CD8-positive, alpha-beta memory T cell (primary cell): Measurements from ENCODE around the gene PYGB. TPM values are rescaled to one million over a fixed set of nuclear protein-coding genes. Genes with fewer than 3 reads are reported as not detected.

Experiments
- CTCF ChIA-PET: fragments of 350-600 bp; sonication (Branson Sonifier 250); formaldehyde crosslinking; loops from one replicate; lab custom pipeline; 2021; ENCODE audit warnings: antibody characterized with exemption; lab: Charles Lee
- POLR2A ChIA-PET: fragments of 350-600 bp; sonication (Branson Sonifier 250); formaldehyde crosslinking; loops from one replicate; lab custom pipeline; 2021; ENCODE audit warnings: antibody characterized with exemption; lab: Charles Lee
- DNase-seq, 5 donors: peaks; one replicate each; pipeline versions ENCODE4 v3.0.0 to v3.0.0-alpha.2; 2020 to 2022; ENCODE audit warnings: mixed read lengths in 1 of 5
- H3K27ac ChIP-seq: one replicate; pipeline ENCODE4 v1.7.0; 2013; ENCODE audit warnings: low read depth, mild to moderate bottlenecking, low read length, moderate library complexity
- H3K27me3 ChIP-seq: 2 replicates; pipeline ENCODE4 v1.7.0; 2013; ENCODE audit warnings: low read length, mild to moderate bottlenecking; ENCODE audit not compliant: insufficient read depth, poor library complexity, severe bottlenecking
- H3K36me3 ChIP-seq: 2 replicates; pipeline ENCODE4 v1.7.0; 2013; ENCODE audit warnings: mild to moderate bottlenecking, low read length, moderate library complexity; ENCODE audit not compliant: insufficient read depth
- H3K4me1 ChIP-seq: 2 replicates; pipeline ENCODE4 v1.7.0; 2013; ENCODE audit warnings: mild to moderate bottlenecking, low read length, moderate library complexity; ENCODE audit not compliant: insufficient read depth
- H3K4me3 ChIP-seq: 2 replicates; pipeline ENCODE4 v1.7.0; 2013; ENCODE audit warnings: mild to moderate bottlenecking, low read length
- H3K9me3 ChIP-seq: 2 replicates; pipeline ENCODE4 v1.7.0; 2013; ENCODE audit warnings: mild to moderate bottlenecking, low read length
- H3K27ac Mint-ChIP-seq, 8 donors: one replicate each; pipeline ENCODE4 v1.8.0; 2020 to 2021; ENCODE audit warnings: mixed read lengths in 8 of 8, mild to moderate bottlenecking in 6 of 8, inconsistent platforms in 3 of 8, moderate library complexity in 3 of 8
- H3K27me3 Mint-ChIP-seq, 2 donors: one replicate each; pipeline ENCODE4 v1.8.0; 2020 to 2021; ENCODE audit warnings: mixed read lengths in 2 of 2, mild to moderate bottlenecking in 1 of 2, moderate library complexity in 1 of 2
- H3K36me3 Mint-ChIP-seq, 3 donors: one replicate each; pipeline ENCODE4 v1.8.0; 2020 to 2021; ENCODE audit warnings: mixed read lengths in 3 of 3, inconsistent platforms in 1 of 3, mild to moderate bottlenecking in 1 of 3
- H3K4me1 Mint-ChIP-seq, 3 donors: one replicate each; pipeline ENCODE4 v1.8.0; 2020 to 2021; ENCODE audit warnings: mixed read lengths in 3 of 3, inconsistent platforms in 1 of 3, mild to moderate bottlenecking in 1 of 3
- H3K4me3 Mint-ChIP-seq, 7 donors: one replicate each; pipeline ENCODE4 v1.8.0; 2020 to 2021; ENCODE audit warnings: mixed read lengths in 7 of 7, mild to moderate bottlenecking in 6 of 7, moderate library complexity in 4 of 7, inconsistent platforms in 2 of 7
- H3K9me3 Mint-ChIP-seq, 5 donors: one replicate each; pipeline ENCODE4 v1.8.0; 2020 to 2022; ENCODE audit warnings: mixed read lengths in 5 of 5, mild to moderate bottlenecking in 3 of 5, moderate library complexity in 2 of 5, inconsistent platforms in 1 of 5
- polyA plus RNA-seq: library from polyadenylated mRNA; unstranded; fragments of 300-500 nt; fragmentation: Illumina TruSeq; gene quantifications from one replicate; pipeline ENCODE4 v1.2.3, GENCODE V29; 2021
- total RNA-seq, 2 experiments: library from RNA; stranded (reverse); gene quantifications; one replicate each; pipeline ENCODE4 v1.2.3, GENCODE V29; 2021

PYGB gene
- total and polyA plus RNA-seq, 3 experiments from 2014 or later: 32.5 to 35.7 (median 35.6) TPM

- peaks cover 9% of the 10 kb centered on the region for H3K36me3 ChIP-seq
- CTCF ChIA-PET: no interaction called here
Measured at GRCh38 chr20:25273046-25273445, 25.2 kb downstream of the PYGB start.

GRCh38 chr20:25273541-25274358 lies 25.9 kb downstream of the PYGB start:
- peaks cover 9% of the 10 kb centered on the region for H3K36me3 ChIP-seq
- H3K27ac ChIP-seq: no peak overlapping the region
- CTCF ChIA-PET: interaction anchor here (0.5 kb wide), 1 partner anchor 18 kb away, joined by 3 read pairs; no protein-coding TSS in a partner anchor

More at GRCh38 chr20:25273046-25273445, 25.2 kb downstream of the PYGB start:
- H3K9me3 ChIP-seq: no peaks in the 10 kb centered on the region
- H3K27ac ChIP-seq: no peak overlapping the region
- no peak overlapping the region for H3K4me3 Mint-ChIP-seq
- DNase-seq: no peak
- no peaks in the 10 kb centered on the region for H3K4me1 Mint-ChIP-seq
- H3K27ac Mint-ChIP-seq: peak overlapping the region in 1 of 8 donors; percentile 88
- H3K36me3 Mint-ChIP-seq: peaks cover 8 to 86% (median 19%) of the 10 kb centered on the region in 3 donors
- no peaks in the 10 kb centered on the region for H3K4me1 ChIP-seq
- POLR2A ChIA-PET: no interaction called here
- no peak overlapping the region for H3K4me3 ChIP-seq
- H3K27me3 ChIP-seq: no peaks in the 10 kb centered on the region
- no peaks in the 10 kb centered on the region for H3K9me3 Mint-ChIP-seq
- no peaks in the 10 kb centered on the region for H3K27me3 Mint-ChIP-seq

DNA sequence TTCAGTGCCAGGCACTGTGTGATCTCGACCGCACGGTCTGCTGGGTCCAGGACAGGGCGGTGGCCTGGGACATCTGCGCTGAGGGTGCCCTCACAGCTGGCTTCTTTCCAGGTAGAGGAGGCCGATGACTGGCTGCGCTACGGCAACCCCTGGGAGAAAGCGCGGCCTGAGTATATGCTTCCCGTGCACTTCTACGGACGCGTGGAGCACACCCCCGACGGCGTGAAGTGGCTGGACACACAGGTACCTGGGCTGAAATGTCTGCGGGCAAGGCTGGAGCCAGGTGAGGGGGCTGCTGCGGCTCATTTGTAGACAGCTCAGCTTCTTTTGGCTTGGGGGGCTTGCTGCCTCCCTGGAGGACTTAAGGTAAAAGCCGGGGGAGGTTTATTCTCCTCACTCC lies 26.6 kb downstream of the PYGB start:
- Histone ChIP-seq H3K9me3 (no peaks in the 10 kb centered on the region), H3K4me1 (no peaks in the 10 kb centered on the region), H3K27ac (no peak overlapping the region), H3K36me3 (peaks cover 9% of the 10 kb centered on the region), H3K27me3 (no peaks in the 10 kb centered on the region), H3K4me3 (no peak overlapping the region)
- ChIA-PET POLR2A (no interaction called here), CTCF (interaction anchor here (0.5 kb wide), 1 partner anchor 19 kb away, joined by 3 read pairs; no protein-coding TSS in a partner anchor)
- no peak overlapping the region for H3K4me3 Mint-ChIP-seq
- no peaks in the 10 kb centered on the region for H3K9me3 Mint-ChIP-seq
- peaks cover 8 to 90% (median 19%) of the 10 kb centered on the region in 3 donors for H3K36me3 Mint-ChIP-seq
- H3K27ac Mint-ChIP-seq: no peak overlapping the region
- peak in 1 of 5 donors; percentile 27 for DNase-seq
- H3K4me1 Mint-ChIP-seq: no peaks in the 10 kb centered on the region
- H3K27me3 Mint-ChIP-seq: no peaks in the 10 kb centered on the region

More at GRCh38 chr20:25273541-25274358, 25.9 kb downstream of the PYGB start:
- Mint-ChIP-seq H3K27me3 (no peaks in the 10 kb centered on the region), H3K36me3 (peaks cover 8 to 91% (median 16%) of the 10 kb centered on the region in 3 donors), H3K4me1 (no peaks in the 10 kb centered on the region), H3K4me3 (no peak overlapping the region), H3K27ac (peak overlapping the region in 1 of 8 donors; percentile 3), H3K9me3 (no peaks in the 10 kb centered on the region)
- H3K4me3 ChIP-seq: no peak overlapping the region
- no peaks in the 10 kb centered on the region for H3K9me3 ChIP-seq
- no peaks in the 10 kb centered on the region for H3K27me3 ChIP-seq
- no peaks in the 10 kb centered on the region for H3K4me1 ChIP-seq
- POLR2A ChIA-PET: no interaction called here
- no peak for DNase-seq

GRCh38 chr20:25274891-25275812 lies 27.3 kb downstream of the PYGB start:
- no peaks in the 10 kb centered on the region for H3K27me3 ChIP-seq
- no peaks in the 10 kb centered on the region for H3K4me1 Mint-ChIP-seq
- DNase-seq: peak in 1 of 5 donors; percentile 39
- H3K36me3 Mint-ChIP-seq: peaks cover 4 to 92% (median 19%) of the 10 kb centered on the region in 3 donors
- H3K36me3 ChIP-seq: peaks cover 9% of the 10 kb centered on the region
- H3K27ac Mint-ChIP-seq: peak overlapping the region in 1 of 8 donors; percentile 41
- peak overlapping the region in 1 of 7 donors; percentile 49 for H3K4me3 Mint-ChIP-seq
- H3K27ac ChIP-seq: no peak overlapping the region
- H3K9me3 Mint-ChIP-seq: no peaks in the 10 kb centered on the region
- no peaks in the 10 kb centered on the region for H3K27me3 Mint-ChIP-seq
- no peak overlapping the region for H3K4me3 ChIP-seq
- POLR2A ChIA-PET: no interaction called here
- H3K9me3 ChIP-seq: no peaks in the 10 kb centered on the region
- no peaks in the 10 kb centered on the region for H3K4me1 ChIP-seq
- CTCF ChIA-PET: interaction anchor here (0.9 kb wide), 1 partner anchor 20 kb away, joined by 3 read pairs; no protein-coding TSS in a partner anchor

DNA sequence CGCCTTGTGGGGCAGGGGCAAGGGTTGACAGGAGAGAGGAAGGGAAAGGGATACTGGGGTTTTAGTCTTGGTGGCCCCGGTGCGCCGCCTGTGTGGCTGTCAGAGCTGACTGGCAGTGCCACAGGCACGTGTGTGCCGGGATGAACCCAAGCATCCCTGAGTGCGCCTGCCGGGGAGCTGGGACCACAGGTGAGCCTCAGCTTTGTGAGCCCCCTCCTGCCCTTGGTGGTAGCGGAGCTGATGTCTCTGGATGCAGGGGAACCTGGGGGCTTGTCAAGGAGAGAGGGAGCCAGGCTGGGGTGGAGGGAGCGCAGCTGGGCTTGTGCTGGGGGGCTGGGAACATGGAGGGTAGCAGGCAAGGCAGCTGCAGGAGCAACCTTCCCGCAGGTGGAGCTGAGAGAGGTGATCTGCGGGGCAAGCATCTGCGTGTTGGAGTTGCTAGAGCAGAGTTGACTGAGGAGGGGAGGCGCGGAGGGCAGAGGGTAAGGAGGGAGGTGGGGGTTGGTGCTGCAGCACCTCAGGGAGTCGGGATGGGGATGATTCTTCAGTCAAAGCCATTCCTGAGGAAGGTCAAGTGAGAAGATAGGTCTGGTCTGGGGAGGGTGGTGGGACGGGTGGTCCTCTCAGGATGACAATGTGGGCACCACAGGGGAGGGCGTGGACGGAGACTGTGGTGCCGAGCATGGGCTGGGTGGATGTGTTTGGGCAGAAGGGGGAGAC lies 28.1 kb downstream of the PYGB start:
- no peak overlapping the region for H3K27ac ChIP-seq
- peaks cover 9% of the 10 kb centered on the region for H3K36me3 ChIP-seq
- Mint-ChIP-seq H3K9me3 (no peaks in the 10 kb centered on the region), H3K4me3 (no peak overlapping the region), H3K4me1 (no peaks in the 10 kb centered on the region), H3K36me3 (peaks cover 4 to 93% (median 19%) of the 10 kb centered on the region in 3 donors), H3K27ac (no peak overlapping the region), H3K27me3 (no peaks in the 10 kb centered on the region)
- no peaks in the 10 kb centered on the region for H3K9me3 ChIP-seq
- ChIA-PET POLR2A (no interaction called here), CTCF (interaction anchor here (0.9 kb wide), 1 partner anchor 19 kb away, joined by 3 read pairs; no protein-coding TSS in a partner anchor)
- DNase-seq: peak in 1 of 5 donors; percentile 40
- H3K4me1 ChIP-seq: no peaks in the 10 kb centered on the region
- H3K27me3 ChIP-seq: no peaks in the 10 kb centered on the region
- no peak overlapping the region for H3K4me3 ChIP-seq

DNA sequence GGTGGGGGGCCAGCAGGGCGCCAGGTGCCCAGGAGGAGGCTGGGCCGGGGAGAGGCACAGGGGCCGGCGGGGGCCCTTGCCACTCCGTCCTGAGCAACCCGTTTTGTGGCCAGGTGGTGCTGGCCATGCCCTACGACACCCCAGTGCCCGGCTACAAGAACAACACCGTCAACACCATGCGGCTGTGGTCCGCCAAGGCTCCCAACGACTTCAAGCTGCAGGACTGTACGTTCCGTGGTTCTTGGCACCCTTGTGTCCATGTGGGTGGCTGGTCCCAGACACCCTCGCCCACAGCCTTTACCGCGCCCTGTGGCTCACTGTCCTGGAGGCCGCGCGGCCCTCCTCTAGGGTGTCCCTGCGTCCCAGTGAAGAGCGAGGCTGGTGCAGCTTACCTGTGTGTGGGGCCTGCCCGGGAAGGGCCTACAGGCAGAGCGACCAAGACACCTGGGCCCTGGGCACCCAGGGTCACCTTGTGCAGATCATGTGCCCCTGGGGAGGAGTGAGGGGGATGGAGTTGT lies 28.7 kb downstream of the PYGB start:
- no peaks in the 10 kb centered on the region for H3K4me1 Mint-ChIP-seq
- Histone ChIP-seq H3K27ac (no peak overlapping the region), H3K36me3 (peaks cover 4% of the 10 kb centered on the region), H3K27me3 (no peaks in the 10 kb centered on the region), H3K4me1 (no peaks in the 10 kb centered on the region), H3K9me3 (no peaks in the 10 kb centered on the region), H3K4me3 (no peak overlapping the region)
- POLR2A ChIA-PET: no interaction called here
- CTCF ChIA-PET: interaction anchor here (0.9 kb wide), 1 partner anchor 18 kb away, joined by 3 read pairs; no protein-coding TSS in a partner anchor
- H3K9me3 Mint-ChIP-seq: no peaks in the 10 kb centered on the region
- H3K36me3 Mint-ChIP-seq: peaks cover 4 to 91% (median 19%) of the 10 kb centered on the region in 3 donors
- H3K27ac Mint-ChIP-seq: no peak overlapping the region
- H3K27me3 Mint-ChIP-seq: no peaks in the 10 kb centered on the region
- no peak overlapping the region for H3K4me3 Mint-ChIP-seq
- peak in 1 of 5 donors; percentile 14 for DNase-seq

DNA sequence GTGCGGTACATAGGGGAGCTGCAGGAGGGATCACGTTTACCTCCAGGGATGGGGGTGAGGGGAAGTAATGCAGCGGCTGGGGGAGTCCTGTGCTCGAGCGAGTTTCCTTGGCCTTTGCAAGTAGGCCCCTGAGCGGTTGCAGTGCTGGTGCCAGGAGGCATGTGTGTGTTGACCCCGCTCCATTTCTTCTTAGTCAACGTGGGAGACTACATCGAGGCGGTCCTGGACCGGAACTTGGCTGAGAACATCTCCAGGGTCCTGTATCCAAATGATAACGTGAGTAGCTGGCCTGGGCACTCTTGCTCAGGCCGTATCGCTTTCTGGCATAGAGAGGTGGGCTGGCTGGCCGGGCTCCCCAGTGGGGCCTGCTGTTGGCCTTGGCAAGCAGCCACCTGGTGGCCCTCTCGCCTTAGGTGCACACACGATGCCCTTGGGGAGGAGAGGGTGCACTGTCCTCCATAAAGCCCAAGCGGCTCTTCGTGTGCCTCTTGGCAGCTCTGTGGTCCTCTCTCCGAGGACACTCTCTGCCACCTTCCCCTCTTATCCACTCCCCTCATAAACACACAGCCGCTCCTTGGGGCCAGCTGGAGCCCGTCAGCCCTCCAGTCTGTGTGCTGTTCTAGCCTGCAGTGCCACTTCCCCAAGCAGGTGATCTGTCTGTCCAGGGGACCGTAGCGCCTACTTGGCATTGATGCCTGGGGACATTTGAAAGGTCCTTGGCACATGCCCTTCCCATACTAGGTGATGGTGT lies 29.3 kb downstream of the PYGB start:
- no peaks in the 10 kb centered on the region for H3K27me3 Mint-ChIP-seq
- H3K9me3 Mint-ChIP-seq: no peaks in the 10 kb centered on the region
- ChIA-PET CTCF (no interaction called here), POLR2A (no interaction called here)
- Histone ChIP-seq H3K4me3 (no peak overlapping the region), H3K27ac (no peak overlapping the region), H3K36me3 (peaks cover 4% of the 10 kb centered on the region), H3K9me3 (no peaks in the 10 kb centered on the region), H3K4me1 (no peaks in the 10 kb centered on the region), H3K27me3 (no peaks in the 10 kb centered on the region)
- peaks cover 4 to 91% (median 17%) of the 10 kb centered on the region in 3 donors for H3K36me3 Mint-ChIP-seq
- peak in 1 of 5 donors; percentile 16 for DNase-seq
- H3K4me3 Mint-ChIP-seq: no peak overlapping the region
- peak overlapping the region in 1 of 8 donors; percentile 61 for H3K27ac Mint-ChIP-seq
- no peaks in the 10 kb centered on the region for H3K4me1 Mint-ChIP-seq
